OCI-LY7 (cell line): ENCODE results near the gene FOXF1.

Experiments
- CTCF ChIP-seq: fragments of 200-600 bp; sonication (generic); conservative IDR thresholded peaks from 2 replicates; pipeline ENCODE4 v1.5.1; 2014; ENCODE audit warnings: mild to moderate bottlenecking, antibody characterized with exemption, low read length, moderate library complexity, mixed read lengths
- EZH2phosphoT487 ChIP-seq: fragments of 200-600 bp; sonication (generic); IDR thresholded peaks from 2 replicates; pipeline ENCODE4 v1.6.1; 2018; ENCODE audit warnings: low read depth, borderline replicate concordance, mild to moderate bottlenecking, mixed run types, antibody characterized with exemption, low read length, moderate library complexity, mixed read lengths

GRCh38 chr16:86478779-86479178 is 31.5 kb upstream of the FOXF1 start:
- TF ChIP-seq CTCF: no peak
- TF ChIP-seq EZH2phosphoT487: no peak
